Mesendoderm (in vitro differentiated cells): ENCODE data around the gene HMGXB3.

ENCODE experiments used
- DNase-seq: peaks from one replicate; pipeline ENCODE4 v3.0.0; 2013
- H2AK5ac ChIP-seq: 2 replicates; pipeline ENCODE4 v1.6.1; 2013; ENCODE audit warnings: low read length, inconsistent platforms
- H2BK120ac ChIP-seq: 2 replicates; pipeline ENCODE4 v1.6.1; 2013; ENCODE audit warnings: low read depth, mild to moderate bottlenecking, low read length, moderate library complexity, mixed read lengths
- H2BK15ac ChIP-seq: replicated peaks from 2 replicates; pipeline ENCODE4 v1.6.1; 2013; ENCODE audit warnings: low read depth, mild to moderate bottlenecking, moderate library complexity
- H2BK5ac ChIP-seq: 2 replicates; pipeline ENCODE4 v1.6.1; 2013; ENCODE audit warnings: low read length, inconsistent platforms
- H3K18ac ChIP-seq: 2 replicates; pipeline ENCODE4 v1.6.1; 2013; ENCODE audit warnings: mild to moderate bottlenecking, low read length, mixed read lengths
- H3K23ac ChIP-seq: one replicate; pipeline ENCODE4 v1.6.1; 2013; ENCODE audit warnings: low read length
- H3K27ac ChIP-seq: 2 replicates; pipeline ENCODE4 v1.5.1; 2013; ENCODE audit warnings: low read depth, mild to moderate bottlenecking, inconsistent platforms, low read length, moderate library complexity
- H3K27me3 ChIP-seq: 2 replicates; pipeline ENCODE4 v1.6.1; 2013; ENCODE audit warnings: low read length, control low read depth, mild to moderate bottlenecking, inconsistent platforms; ENCODE audit not compliant: insufficient read depth, poor library complexity
- H3K36me3 ChIP-seq: 2 replicates; pipeline ENCODE4 v1.6.1; 2013; ENCODE audit warnings: low read length, inconsistent platforms; ENCODE audit not compliant: control insufficient read depth, insufficient read depth
- H3K4ac ChIP-seq: one replicate; pipeline ENCODE4 v1.6.1; 2013; ENCODE audit warnings: low read depth, mild to moderate bottlenecking, low read length, moderate library complexity
- H3K4me1 ChIP-seq: 2 replicates; pipeline ENCODE4 v1.6.1; 2013; ENCODE audit warnings: low read depth, low read length, inconsistent platforms; ENCODE audit not compliant: control insufficient read depth
- H3K4me2 ChIP-seq: 2 replicates; pipeline ENCODE4 v1.6.1; 2013; ENCODE audit warnings: low read length
- H3K4me3 ChIP-seq: 2 replicates; pipeline ENCODE4 v1.5.1; 2013; ENCODE audit warnings: mild to moderate bottlenecking, low read length
- H3K56ac ChIP-seq: one replicate; pipeline ENCODE4 v1.6.1; 2013; ENCODE audit warnings: low read length
- H3K79me1 ChIP-seq: 2 replicates; pipeline ENCODE4 v1.6.1; 2013; ENCODE audit warnings: low read length, inconsistent platforms
- H3K79me2 ChIP-seq: 2 replicates; pipeline ENCODE4 v1.6.1; 2013; ENCODE audit warnings: mild to moderate bottlenecking, low read length; ENCODE audit not compliant: control insufficient read depth, insufficient read depth
- H3K9ac ChIP-seq: 2 replicates; pipeline ENCODE4 v1.6.1; 2013; ENCODE audit warnings: low read length, inconsistent platforms
- H4K5ac ChIP-seq: one replicate; pipeline ENCODE4 v1.6.1; 2013; ENCODE audit warnings: low read length
- H4K8ac ChIP-seq: one replicate; pipeline ENCODE4 v1.6.1; 2013; ENCODE audit warnings: low read depth, mild to moderate bottlenecking, control low read depth, low read length, moderate library complexity
- WGBS: extraction: QIAGEN DNeasy Blood & Tissue Kit; methylation state at CpG from one replicate; pipeline ENCODE4 v1.1.7; 2013; ENCODE audit warnings: low lambda C conversion rate, missing lambda C conversion rate; ENCODE audit not compliant: insufficient coverage; ENCODE audit errors: extremely low coverage; 5-methylcytosine and 5-hydroxymethylcytosine counted together

Gene HMGXB3

GRCh38 chr5:149999866-150000255 is 678 bp upstream of the HMGXB3 start:
- no CpG with 5 or more reads among the region's 7 CpGs for WGBS
- Histone ChIP-seq H4K5ac (peak overlapping the region; percentile 95), H3K23ac (no peak overlapping the region), H3K4me2 (peak overlapping the region; percentile 94), H2BK15ac (no peak overlapping the region), H2BK120ac (no peak overlapping the region), H3K27me3 (no peaks in the 10 kb centered on the region), H3K79me2 (peaks cover 20% of the 10 kb centered on the region), H3K27ac (peak overlapping the region; percentile 61), H3K4ac (peak overlapping the region; percentile 5), H3K79me1 (peaks cover 7% of the 10 kb centered on the region), H3K56ac (peak overlapping the region; percentile 95), H4K8ac (no peak overlapping the region), H3K9ac (peak overlapping the region; percentile 97), H3K18ac (no peak overlapping the region), H2BK5ac (no peak overlapping the region), H3K36me3 (no peaks in the 10 kb centered on the region), H2AK5ac (peak overlapping the region; percentile 46), H3K4me1 (peaks cover 7% of the 10 kb centered on the region), H3K4me3 (peak overlapping the region; percentile 62)
- DNase-seq: no peak

DNA sequence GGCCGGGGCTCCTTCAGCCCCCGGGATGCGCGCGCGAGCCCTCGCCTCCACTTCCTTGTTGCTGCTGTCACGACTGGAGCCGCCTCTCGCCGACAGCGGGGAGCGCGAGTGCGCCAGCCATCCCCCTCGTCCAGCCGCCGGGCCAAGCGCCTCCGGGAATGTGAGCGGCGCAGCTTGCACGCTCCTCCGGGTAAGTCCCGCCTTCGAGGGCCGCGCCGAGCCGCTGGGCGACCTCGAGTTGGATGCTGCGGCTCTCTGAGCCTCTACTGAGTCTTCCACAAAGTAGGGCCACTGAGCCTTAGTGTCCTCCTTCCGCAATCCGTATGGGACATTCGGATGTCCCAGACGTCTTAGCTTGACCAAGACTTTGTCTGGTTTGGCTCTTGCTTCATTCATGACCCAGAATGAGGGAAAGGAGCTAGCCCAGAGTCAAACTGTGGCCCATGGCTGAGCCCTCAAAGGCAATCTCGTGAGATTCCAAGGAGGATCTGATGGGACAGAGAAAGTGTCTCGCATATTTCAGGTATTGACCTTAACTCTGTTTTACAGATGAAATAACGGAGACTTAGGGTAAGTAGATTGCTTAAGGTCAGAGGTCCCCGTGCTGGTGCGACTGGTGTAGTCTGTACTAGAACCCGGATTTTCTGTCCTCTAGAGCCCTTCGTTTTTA is 586 bp downstream of the HMGXB3 start:
- Histone ChIP-seq H3K56ac (peak overlapping the region; percentile 95), H2AK5ac (no peak overlapping the region), H3K4me1 (peaks cover 7% of the 10 kb centered on the region), H2BK120ac (no peak overlapping the region), H3K4ac (no peak overlapping the region), H3K27ac (no peak overlapping the region), H4K8ac (no peak overlapping the region), H3K18ac (peak overlapping the region; percentile 61), H3K79me1 (peaks cover 7% of the 10 kb centered on the region), H3K4me2 (peak overlapping the region; percentile 81), H2BK5ac (no peak overlapping the region), H3K4me3 (peak overlapping the region; percentile 64), H3K9ac (peak overlapping the region; percentile 97), H3K23ac (peak overlapping the region; percentile 92), H3K36me3 (no peaks in the 10 kb centered on the region), H4K5ac (no peak overlapping the region), H3K27me3 (no peaks in the 10 kb centered on the region), H3K79me2 (peaks cover 20% of the 10 kb centered on the region), H2BK15ac (no peak overlapping the region)
- peak; percentile 70 for DNase-seq
- no CpG with 5 or more reads among the region's 44 CpGs for WGBS

DNA sequence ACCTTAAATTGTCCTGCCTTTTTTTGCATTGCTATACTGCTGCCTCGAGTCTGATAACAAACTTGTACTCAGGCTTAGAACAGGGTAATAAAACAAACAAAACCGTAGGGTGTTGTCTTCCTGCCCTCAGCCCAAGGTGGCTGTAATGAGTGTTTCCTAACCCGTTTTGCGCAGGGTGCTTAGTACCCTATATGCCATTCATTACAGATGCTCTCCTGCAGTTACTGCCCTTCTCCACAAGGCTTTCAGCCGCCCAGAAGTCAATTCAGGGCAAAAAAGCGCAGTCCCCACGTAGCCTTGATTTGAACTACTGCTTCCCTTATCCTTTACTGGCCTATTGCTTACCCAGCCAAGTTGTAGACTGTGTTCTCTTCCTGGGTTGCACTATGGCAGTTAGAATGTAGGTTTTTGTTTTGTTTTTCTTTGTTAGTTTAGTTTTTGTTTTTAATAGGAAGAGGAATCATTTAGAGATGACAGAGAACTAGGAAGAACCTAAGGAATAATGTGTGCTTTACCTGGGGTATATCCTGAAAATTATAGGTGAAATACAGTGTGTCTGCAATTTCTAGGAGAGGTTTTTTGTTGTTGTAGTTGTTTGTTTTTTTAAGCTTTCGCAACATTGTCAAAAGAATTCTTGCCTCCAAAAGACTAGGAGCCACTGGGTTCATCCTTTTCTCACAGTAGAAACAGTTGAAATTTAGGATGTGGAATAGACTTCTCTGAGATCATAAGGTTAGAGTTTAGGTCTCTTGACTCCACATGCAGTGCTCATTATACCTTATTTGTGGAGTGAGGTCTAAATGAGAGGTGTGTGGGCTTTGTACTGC is 1.3 kb downstream of the HMGXB3 start:
- WGBS: no CpG with 5 or more reads among the region's 8 CpGs
- DNase-seq: peak; percentile 84
- Histone ChIP-seq H3K4me1 (peaks cover 7% of the 10 kb centered on the region), H3K79me2 (peaks cover 20% of the 10 kb centered on the region), H3K27ac (no peak overlapping the region), H3K79me1 (peaks cover 7% of the 10 kb centered on the region), H3K18ac (no peak overlapping the region), H4K8ac (no peak overlapping the region), H3K23ac (no peak overlapping the region), H3K9ac (peak overlapping the region; percentile 97), H3K56ac (peak overlapping the region; percentile 95), H4K5ac (no peak overlapping the region), H3K4me3 (peak overlapping the region; percentile 64), H2BK120ac (no peak overlapping the region), H3K36me3 (no peaks in the 10 kb centered on the region), H2AK5ac (no peak overlapping the region), H3K4me2 (peak overlapping the region; percentile 81), H3K27me3 (no peaks in the 10 kb centered on the region), H3K4ac (no peak overlapping the region), H2BK15ac (no peak overlapping the region), H2BK5ac (no peak overlapping the region)

DNA sequence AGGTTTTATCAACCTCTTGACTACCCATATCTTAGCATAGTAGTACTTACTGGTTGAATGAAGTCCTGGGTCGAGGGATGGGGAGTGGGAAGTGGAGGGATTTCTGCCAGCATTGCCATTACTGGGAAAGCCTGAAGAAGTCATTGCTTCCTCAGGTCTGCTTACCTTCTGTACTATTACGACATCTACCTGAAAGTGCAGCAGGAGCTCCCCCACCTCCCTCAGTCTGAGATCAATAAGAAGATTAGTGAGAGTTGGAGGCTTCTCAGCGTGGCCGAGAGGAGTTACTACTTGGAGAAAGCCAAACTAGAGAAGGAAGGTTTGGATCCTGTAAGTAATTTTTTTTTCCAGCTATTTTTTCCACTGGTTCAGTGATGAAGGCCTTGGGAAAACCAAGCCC is 5.8 kb downstream of the HMGXB3 start:
- Histone ChIP-seq H4K8ac (no peak overlapping the region), H3K27ac (no peak overlapping the region), H3K36me3 (peaks cover 6% of the 10 kb centered on the region), H3K23ac (no peak overlapping the region), H3K27me3 (no peaks in the 10 kb centered on the region), H3K9ac (no peak overlapping the region), H2BK15ac (no peak overlapping the region), H2BK120ac (no peak overlapping the region), H4K5ac (no peak overlapping the region), H3K4me1 (peaks cover 2% of the 10 kb centered on the region), H3K56ac (no peak overlapping the region), H3K4me3 (no peak overlapping the region), H3K79me2 (peaks cover 17% of the 10 kb centered on the region), H3K79me1 (peaks cover 7% of the 10 kb centered on the region), H3K18ac (no peak overlapping the region), H2BK5ac (no peak overlapping the region), H3K4me2 (no peak overlapping the region), H2AK5ac (no peak overlapping the region), H3K4ac (no peak overlapping the region)
- DNase-seq: no peak
- no CpG with 5 or more reads among the region's 4 CpGs for WGBS

GRCh38 chr5:150007050-150007449 is 6.5 kb downstream of the HMGXB3 start:
- Histone ChIP-seq H2BK5ac (no peak overlapping the region), H4K5ac (no peak overlapping the region), H3K4me3 (no peak overlapping the region), H3K4me1 (peaks cover 2% of the 10 kb centered on the region), H3K9ac (no peak overlapping the region), H3K36me3 (peaks cover 6% of the 10 kb centered on the region), H3K27me3 (no peaks in the 10 kb centered on the region), H3K79me1 (peaks cover 6% of the 10 kb centered on the region), H2BK15ac (no peak overlapping the region), H2AK5ac (no peak overlapping the region), H2BK120ac (no peak overlapping the region), H3K79me2 (peaks cover 11% of the 10 kb centered on the region), H3K27ac (no peak overlapping the region), H3K4me2 (no peak overlapping the region), H3K56ac (no peak overlapping the region), H3K23ac (no peak overlapping the region), H4K8ac (no peak overlapping the region), H3K18ac (no peak overlapping the region), H3K4ac (no peak overlapping the region)
- no peak for DNase-seq
